ENCODE results near the gene THBS1.
A peak's percentile ranks its signal among the peaks of the same experiment; 100 is the strongest.

Gene THBS1

DNA sequence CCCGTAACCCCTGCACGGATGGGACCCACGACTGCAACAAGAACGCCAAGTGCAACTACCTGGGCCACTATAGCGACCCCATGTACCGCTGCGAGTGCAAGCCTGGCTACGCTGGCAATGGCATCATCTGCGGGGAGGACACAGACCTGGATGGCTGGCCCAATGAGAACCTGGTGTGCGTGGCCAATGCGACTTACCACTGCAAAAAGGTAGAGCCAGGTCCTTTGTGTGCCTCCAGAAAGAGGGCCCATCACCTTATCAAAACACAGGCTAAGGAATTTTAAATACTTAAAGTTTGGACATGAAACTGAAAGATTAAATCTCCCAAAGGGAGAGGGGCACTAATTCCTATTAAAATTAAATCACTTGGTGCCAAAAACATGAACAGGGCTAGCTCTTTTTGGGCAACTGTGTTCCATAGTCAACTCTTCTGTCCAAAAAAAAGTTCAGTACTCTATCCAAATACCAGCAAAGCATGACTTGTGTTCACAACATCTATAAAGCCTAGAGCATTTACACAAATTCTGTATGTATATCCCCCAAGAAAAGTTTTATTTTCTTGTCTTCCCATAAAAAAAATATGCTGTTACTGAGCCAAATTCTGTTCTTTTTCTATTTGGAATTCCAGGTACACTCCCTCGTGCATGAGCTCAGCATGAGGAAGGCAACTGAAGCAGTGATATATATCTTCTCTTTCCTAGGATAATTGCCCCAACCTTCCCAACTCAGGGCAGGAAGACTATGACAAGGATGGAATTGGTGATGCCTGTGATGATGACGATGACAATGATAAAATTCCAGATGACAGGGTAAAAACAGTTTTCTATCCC is 9.2 kb downstream of the THBS1 start:
- no peak for DNase-seq

- DNase-seq = no peak
These were observed 10.4 kb downstream of the THBS1 start for GRCh38 chr15:39591141-39591895.

DNA sequence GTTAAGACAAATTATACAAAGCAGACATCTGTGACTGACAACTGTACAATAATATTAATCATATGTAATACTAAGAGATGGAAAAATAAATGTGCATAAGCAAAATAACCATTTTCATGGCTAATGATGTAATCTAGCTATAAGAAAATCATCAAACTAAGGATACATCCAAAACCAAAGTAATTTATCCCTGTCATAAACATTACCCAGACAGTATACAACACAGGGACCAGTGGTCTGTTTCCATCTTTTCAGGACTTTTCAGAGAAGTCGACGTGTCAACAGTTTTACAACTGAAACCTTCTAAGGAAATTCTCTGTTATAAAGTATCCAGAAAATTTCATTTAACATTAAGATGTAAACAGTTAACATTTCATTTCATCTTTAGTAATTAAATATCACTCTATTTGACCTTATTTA is 11.0 kb downstream of the THBS1 start:
- DNase-seq = no peak

DNA sequence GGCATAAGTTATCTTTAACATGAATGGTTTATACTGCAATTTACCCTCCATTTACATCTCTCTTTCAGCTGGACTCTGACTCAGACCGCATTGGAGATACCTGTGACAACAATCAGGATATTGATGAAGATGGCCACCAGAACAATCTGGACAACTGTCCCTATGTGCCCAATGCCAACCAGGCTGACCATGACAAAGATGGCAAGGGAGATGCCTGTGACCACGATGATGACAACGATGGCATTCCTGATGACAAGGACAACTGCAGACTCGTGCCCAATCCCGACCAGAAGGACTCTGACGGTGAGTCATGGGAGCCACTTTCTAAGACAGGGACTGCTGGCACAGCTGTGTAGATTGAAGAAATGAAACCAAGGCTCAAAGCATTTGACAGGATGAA is 11.6 kb downstream of the THBS1 start:
- DNase-seq = no peak

DNA sequence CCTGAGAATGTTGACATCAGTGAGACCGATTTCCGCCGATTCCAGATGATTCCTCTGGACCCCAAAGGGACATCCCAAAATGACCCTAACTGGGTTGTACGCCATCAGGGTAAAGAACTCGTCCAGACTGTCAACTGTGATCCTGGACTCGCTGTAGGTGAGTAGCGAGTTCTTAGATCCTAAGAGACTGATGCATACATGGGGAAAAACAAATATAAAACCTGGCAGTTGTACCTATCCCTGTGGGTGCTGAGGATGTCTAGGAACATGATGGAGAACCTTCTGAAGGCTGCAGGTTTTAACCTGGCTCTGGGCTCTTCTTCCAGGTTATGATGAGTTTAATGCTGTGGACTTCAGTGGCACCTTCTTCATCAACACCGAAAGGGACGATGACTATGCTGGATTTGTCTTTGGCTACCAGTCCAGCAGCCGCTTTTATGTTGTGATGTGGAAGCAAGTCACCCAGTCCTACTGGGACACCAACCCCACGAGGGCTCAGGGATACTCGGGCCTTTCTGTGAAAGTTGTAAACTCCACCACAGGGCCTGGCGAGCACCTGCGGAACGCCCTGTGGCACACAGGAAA is 12.3 kb downstream of the THBS1 start:
- DNase-seq = no peak

DNA sequence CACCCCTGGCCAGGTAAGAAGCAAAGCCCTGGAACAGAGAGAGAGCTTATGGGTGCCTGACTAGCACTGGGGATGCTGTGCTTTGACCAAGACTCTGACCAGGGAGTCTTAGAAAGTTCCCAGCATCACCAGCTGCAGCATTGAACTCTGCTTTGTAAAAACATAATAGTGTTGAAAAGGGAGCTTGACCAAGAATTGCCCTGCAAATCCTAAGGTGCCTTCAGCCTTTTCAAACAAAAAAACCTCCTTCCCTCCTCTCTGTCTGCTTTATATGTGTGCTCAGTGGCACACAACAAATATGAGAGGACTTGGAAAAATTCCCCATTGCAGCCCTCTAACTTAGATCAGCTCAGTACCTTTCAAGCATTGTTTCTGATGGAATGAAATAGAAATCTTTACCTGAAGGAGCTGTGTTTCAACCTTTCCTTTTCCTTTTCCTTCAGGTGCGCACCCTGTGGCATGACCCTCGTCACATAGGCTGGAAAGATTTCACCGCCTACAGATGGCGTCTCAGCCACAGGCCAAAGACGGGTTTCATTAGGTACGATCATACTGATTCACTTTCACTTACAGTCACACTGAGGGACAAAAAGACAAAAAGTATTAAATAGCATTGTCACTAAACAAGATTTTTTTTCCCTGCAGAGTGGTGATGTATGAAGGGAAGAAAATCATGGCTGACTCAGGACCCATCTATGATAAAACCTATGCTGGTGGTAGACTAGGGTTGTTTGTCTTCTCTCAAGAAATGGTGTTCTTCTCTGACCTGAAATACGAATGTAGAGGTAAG is 13.0 kb downstream of the THBS1 start:
- peak; percentile 35 for DNase-seq

DNA sequence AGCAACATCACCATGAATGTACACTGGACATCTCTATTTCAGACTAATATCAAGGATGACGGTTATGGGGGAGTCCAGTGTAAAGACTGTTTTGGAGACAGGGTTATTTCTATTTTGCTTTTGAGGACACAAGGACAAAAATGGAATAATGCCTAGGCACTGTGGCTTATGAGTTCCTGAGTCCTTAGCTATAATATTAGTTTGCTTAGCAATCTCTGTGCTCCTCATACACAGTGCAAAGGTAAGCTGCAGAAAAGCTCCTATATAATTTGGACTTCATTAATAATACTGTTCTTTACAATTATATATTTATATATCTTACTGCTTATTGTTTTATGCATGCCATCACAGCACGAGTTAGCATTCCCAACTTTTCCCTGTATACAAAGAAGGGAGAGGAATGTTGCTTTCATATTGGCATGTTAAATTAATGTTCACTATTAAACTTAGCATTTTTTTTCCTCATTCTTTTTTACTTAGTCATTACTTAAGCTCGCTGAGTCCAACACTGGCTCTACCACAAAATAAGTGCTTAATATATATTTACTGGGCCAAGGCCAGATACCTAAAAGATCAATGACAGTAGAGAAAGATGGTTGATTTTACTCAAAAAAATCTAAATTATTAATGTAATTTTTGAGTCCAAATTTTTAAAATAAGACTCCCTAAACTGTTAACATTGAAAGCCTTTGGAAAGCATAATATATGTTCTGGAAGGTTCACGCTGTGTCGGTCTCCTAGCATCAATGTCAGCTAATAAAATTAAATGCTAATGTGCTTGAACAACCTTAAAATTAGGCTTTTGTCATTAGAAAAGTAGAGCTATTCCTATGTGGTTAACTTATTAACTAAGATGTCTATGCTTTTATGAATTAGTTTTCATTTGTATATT is 13.8 kb downstream of the THBS1 start:
- DNase-seq = no peak

DNA sequence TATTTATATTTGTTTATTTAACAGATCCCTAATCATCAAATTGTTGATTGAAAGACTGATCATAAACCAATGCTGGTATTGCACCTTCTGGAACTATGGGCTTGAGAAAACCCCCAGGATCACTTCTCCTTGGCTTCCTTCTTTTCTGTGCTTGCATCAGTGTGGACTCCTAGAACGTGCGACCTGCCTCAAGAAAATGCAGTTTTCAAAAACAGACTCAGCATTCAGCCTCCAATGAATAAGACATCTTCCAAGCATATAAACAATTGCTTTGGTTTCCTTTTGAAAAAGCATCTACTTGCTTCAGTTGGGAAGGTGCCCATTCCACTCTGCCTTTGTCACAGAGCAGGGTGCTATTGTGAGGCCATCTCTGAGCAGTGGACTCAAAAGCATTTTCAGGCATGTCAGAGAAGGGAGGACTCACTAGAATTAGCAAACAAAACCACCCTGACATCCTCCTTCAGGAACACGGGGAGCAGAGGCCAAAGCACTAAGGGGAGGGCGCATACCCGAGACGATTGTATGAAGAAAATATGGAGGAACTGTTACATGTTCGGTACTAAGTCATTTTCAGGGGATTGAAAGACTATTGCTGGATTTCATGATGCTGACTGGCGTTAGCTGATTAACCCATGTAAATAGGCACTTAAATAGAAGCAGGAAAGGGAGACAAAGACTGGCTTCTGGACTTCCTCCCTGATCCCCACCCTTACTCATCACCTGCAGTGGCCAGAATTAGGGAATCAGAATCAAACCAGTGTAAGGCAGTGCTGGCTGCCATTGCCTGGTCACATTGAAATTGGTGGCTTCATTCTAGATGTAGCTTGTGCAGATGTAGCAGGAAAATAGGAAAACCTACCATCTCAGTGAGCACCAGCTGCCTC is 14.7 kb downstream of the THBS1 start:
- DNase-seq = no peak

DNA sequence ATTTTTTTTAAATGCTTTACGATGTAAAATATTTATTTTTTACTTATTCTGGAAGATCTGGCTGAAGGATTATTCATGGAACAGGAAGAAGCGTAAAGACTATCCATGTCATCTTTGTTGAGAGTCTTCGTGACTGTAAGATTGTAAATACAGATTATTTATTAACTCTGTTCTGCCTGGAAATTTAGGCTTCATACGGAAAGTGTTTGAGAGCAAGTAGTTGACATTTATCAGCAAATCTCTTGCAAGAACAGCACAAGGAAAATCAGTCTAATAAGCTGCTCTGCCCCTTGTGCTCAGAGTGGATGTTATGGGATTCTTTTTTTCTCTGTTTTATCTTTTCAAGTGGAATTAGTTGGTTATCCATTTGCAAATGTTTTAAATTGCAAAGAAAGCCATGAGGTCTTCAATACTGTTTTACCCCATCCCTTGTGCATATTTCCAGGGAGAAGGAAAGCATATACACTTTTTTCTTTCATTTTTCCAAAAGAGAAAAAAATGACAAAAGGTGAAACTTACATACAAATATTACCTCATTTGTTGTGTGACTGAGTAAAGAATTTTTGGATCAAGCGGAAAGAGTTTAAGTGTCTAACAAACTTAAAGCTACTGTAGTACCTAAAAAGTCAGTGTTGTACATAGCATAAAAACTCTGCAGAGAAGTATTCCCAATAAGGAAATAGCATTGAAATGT is 15.6 kb downstream of the THBS1 start:
- no peak for DNase-seq

- DNase-seq = no peak
These were observed 16.5 kb downstream of the THBS1 start for GRCh38 chr15:39597336-39597735.

DNA sequence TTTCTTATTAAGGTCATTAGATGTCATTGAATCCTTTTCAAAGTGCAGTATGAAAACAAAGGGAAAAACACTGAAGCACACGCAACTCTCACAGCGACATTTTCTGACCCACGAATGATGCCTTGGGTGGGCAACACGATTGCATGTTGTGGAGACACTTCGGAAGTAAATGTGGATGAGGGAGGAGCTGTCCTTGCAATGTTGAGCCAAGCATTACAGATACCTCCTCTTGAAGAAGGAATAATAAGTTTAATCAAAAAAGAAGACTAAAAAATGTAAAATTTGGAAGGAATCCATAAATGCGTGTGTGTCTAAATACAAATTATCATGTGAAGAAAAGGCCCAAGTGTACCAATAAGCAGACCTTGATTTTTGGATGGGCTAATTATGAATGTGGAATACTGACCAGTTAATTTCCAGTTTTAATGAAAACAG is 16.9 kb downstream of the THBS1 start:
- no peak for DNase-seq

GRCh38 chr15:39598186-39598850 is 17.4 kb downstream of the THBS1 start:
- DNase-seq = no peak

GRCh38 chr15:39598958-39599845 is 18.3 kb downstream of the THBS1 start:
- DNase-seq = no peak

GRCh38 chr15:39599871-39600270 is 19.0 kb downstream of the THBS1 start:
- DNase-seq = no peak

- DNase-seq = no peak
These were observed 21.3 kb downstream of the THBS1 start for GRCh38 chr15:39602143-39602542.

GRCh38 chr15:39605146-39605545 is 24.3 kb downstream of the THBS1 start:
- no peak for DNase-seq

GRCh38 chr15:39608185-39609139 is 27.6 kb downstream of the THBS1 start:
- DNase-seq = no peak

All from central memory CD4-positive, alpha-beta T cell (primary cell).